Peyer's patch (tissue), 4 donors: Measurements from ENCODE around the gene BIN2.

Experiments
- POLR2A ChIP-seq, 2 donors: fragments of 450-650 bp; IDR thresholded peaks; one replicate each; pipeline ENCODE4 v1.5.1; 2017; ENCODE audit warnings: antibody characterized with exemption in 2 of 2, mild to moderate bottlenecking in 2 of 2, moderate library complexity in 2 of 2
- TF ChIP-seq, protein P1 (sequence below), 6 experiments: fragments of 450-650 bp in 4 of 6; fragments of 200-600 bp in 2 of 6; sonication (generic) in 1 of 6; IDR thresholded peaks; one replicate each; pipeline ENCODE4 v1.5.1; 2017 to 2019; ENCODE audit warnings: antibody characterized with exemption in 6 of 6, mild to moderate bottlenecking in 3 of 6, moderate library complexity in 1 of 6

DNA sequence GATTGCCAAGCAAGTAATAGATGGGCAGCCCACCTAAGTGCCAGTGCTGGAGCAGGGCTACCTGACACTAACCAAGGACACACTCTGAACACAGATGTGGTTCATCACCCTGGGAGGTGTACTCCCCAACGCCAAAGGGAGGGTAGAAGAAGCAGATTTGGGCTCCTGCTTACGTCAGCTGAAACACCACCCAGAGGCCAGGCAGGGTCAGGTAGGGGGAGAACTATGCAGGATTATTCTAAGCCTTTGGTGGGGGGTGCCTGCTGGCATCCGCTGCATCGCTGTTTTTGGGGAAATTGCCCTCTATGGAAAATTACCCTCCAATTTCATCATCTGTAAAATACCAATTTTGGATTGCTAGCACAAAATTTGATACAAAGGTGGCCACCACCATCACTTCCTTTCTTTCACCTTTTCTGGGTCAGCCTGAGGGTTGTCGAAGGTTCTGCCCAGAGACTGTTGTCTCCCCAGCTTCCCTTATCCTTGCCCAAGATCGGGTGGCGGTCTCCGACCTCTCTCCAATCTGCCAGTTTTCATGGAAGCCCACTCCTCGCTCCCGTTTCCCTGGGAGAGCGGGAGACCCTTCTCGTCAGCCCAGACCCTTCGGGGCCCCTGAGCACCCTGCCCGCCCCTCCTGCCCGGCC lies 535 bp downstream of the BIN2 start:
- TF ChIP-seq, protein P1, sequence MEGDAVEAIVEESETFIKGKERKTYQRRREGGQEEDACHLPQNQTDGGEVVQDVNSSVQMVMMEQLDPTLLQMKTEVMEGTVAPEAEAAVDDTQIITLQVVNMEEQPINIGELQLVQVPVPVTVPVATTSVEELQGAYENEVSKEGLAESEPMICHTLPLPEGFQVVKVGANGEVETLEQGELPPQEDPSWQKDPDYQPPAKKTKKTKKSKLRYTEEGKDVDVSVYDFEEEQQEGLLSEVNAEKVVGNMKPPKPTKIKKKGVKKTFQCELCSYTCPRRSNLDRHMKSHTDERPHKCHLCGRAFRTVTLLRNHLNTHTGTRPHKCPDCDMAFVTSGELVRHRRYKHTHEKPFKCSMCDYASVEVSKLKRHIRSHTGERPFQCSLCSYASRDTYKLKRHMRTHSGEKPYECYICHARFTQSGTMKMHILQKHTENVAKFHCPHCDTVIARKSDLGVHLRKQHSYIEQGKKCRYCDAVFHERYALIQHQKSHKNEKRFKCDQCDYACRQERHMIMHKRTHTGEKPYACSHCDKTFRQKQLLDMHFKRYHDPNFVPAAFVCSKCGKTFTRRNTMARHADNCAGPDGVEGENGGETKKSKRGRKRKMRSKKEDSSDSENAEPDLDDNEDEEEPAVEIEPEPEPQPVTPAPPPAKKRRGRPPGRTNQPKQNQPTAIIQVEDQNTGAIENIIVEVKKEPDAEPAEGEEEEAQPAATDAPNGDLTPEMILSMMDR (IDR thresholded peaks at IDR 0.05) = peak in 1 of 6 experiments; percentile 15
- no peak for TF ChIP-seq POLR2A (IDR thresholded peaks at IDR 0.05)
